ENCODE measurements around the gene GALNT16.

DNA sequence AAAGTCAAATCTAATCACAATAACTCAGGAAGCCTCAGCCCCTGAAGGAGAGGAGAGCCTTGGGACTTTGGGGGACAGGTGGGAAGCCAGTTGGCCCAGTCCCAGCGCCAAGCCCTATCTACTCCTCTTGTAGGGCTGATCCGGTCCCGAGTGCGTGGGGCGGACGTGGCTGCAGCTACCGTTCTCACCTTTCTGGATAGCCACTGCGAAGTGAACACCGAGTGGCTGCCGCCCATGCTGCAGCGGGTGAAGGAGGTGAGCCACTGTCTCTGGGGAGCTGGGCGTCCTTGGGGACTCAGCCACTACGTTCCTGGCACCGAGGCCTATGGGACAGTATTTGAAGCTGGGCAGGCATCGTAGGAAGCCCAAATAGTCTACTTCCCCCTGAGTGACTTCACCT is 68.4 kb downstream of the GALNT16 start:
- TF ChIP-seq, protein P1, sequence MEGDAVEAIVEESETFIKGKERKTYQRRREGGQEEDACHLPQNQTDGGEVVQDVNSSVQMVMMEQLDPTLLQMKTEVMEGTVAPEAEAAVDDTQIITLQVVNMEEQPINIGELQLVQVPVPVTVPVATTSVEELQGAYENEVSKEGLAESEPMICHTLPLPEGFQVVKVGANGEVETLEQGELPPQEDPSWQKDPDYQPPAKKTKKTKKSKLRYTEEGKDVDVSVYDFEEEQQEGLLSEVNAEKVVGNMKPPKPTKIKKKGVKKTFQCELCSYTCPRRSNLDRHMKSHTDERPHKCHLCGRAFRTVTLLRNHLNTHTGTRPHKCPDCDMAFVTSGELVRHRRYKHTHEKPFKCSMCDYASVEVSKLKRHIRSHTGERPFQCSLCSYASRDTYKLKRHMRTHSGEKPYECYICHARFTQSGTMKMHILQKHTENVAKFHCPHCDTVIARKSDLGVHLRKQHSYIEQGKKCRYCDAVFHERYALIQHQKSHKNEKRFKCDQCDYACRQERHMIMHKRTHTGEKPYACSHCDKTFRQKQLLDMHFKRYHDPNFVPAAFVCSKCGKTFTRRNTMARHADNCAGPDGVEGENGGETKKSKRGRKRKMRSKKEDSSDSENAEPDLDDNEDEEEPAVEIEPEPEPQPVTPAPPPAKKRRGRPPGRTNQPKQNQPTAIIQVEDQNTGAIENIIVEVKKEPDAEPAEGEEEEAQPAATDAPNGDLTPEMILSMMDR (IDR thresholded peaks at IDR 0.05; ENCODE audit: insufficient read depth, low read depth, low read length), result no peak
- TF ChIP-seq EZH2 (IDR thresholded peaks at IDR 0.05; ENCODE audit: insufficient read depth, low read length), result no peak

All from astrocyte (in vitro differentiated cells and primary cell).